Subcutaneous adipose tissue (tissue), 4 donors: ENCODE data around the gene ST3GAL3. TPM values are rescaled to one million over a fixed set of nuclear protein-coding genes. Genes with fewer than 3 reads are reported as not detected.

Experiments
- CTCF ChIP-seq: fragments of 450-650 bp; IDR thresholded peaks from one replicate; pipeline ENCODE4 v1.5.1; 2016; ENCODE audit warnings: low read depth, mild to moderate bottlenecking, control low read depth, antibody characterized with exemption, moderate library complexity
- total RNA-seq, 4 donors: library from RNA; depleted of rRNA; stranded (reverse); fragments of >200 nt; gene quantifications; one replicate each; pipeline ENCODE4 v1.1.0, GENCODE V29; 2016

The ST3GAL3 gene
- total RNA-seq, 4 donors from 2014 or later: 13.1 to 36.7 (median 19.0) TPM

GRCh38 chr1:43963890-43964289, 256.6 kb downstream of the ST3GAL3 start:
- no peak for TF ChIP-seq CTCF

DNA sequence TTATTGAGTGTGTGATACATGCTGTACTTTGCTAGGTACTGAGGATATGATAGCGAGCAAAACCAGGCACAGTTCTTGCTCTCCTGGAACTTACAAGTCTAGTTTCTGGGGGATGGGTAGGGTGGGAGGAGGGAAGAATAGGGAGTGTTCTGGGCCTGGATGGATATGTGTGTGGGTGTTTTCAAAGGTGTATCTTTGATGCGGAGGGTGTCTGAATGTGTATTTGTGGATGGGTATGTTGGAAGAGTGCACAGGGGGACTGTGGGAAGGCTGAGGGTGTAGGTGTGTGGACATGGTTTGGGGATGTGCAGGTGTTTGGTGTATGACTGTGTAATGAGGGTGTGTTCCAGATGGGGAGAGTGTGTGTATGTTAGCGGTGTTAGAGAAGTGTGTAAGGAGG, 258.0 kb downstream of the ST3GAL3 start:
- TF ChIP-seq CTCF: no peak

- no peak for TF ChIP-seq CTCF
These were observed 261.1 kb downstream of the ST3GAL3 start for GRCh38 chr1:43968348-43968948.

DNA sequence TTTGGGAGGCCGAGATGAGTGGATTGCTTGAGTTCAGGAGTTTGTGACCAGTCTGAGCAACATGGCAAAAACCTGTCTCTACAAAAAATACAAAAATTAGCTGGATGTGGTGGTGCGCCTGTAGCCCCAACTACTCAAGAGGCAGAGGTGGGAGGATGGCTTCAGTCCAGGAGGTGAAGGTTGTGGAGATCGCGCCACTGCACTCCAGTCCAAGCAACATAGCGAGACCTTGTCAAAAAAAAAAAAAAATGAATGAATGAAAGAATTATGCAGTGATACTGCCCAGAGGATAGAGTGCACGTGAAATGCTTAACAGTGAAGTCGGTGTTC, 262.0 kb downstream of the ST3GAL3 start:
- TF ChIP-seq CTCF: no peak

DNA sequence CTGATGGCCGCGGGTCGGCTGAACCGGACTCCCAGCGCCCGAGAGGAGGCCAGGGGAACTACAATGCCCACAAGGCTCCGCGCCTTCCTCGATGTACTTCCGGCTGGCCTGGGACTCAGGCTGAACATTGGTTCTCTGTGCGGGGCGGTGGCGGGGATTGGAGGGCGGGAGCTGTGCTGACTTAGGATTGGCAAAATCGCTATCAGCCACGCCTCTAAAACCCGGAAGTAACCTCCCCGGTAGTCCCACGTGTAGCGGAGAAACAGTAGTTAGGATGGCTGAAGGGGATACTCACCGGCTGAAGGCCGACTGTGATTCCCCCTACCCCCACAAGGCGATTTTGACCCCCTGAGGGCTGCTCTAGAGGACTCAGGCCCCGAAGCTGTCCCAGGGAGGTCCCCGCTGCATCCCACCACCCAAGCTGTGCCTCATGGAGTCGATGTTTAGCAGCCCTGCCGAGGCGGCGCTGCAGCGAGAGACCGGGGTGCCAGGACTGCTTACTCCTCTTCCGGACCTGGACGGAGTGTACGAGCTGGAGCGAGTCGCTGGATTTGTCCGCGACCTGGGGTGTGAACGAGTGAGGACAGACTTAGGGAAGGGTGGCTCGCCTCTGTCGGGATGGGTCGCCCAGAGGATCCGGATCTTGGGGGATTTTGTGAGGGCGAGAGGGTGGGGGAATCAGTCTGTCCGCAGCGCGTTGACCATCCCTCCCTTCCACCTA, 262.6 kb downstream of the ST3GAL3 start, which contains the start of gene DPH2:
DPH2 (plus strand) TSS at position 265 of the 721 bp plus-strand sequence; CDS start at position 431, 166 bp downstream.
- no peak for TF ChIP-seq CTCF

GRCh38 chr1:43970502-43970901, 263.2 kb downstream of the ST3GAL3 start:
- no peak for TF ChIP-seq CTCF

GRCh38 chr1:43970911-43971310, 263.6 kb downstream of the ST3GAL3 start:
- no peak for TF ChIP-seq CTCF
